HepG2 (cell line): ENCODE results near the gene GCH1. TPM values are rescaled to one million over a fixed set of nuclear protein-coding genes. Genes with fewer than 3 reads are reported as not detected.

Source experiments
- GLMP ChIP-seq: sonication (generic); formaldehyde crosslinking; IDR thresholded peaks from 2 replicates; pipeline ENCODE4 v1.9.0; 2021; ENCODE audit warnings: missing genetic modification reagents, mild to moderate bottlenecking, borderline replicate concordance
- HINFP ChIP-seq: sonication (generic); formaldehyde crosslinking; IDR thresholded peaks from 2 replicates; pipeline ENCODE4 v1.4.0; 2020; ENCODE audit warnings: low read depth, mild to moderate bottlenecking, missing genetic modification reagents
- JDP2 ChIP-seq: sonication (generic); formaldehyde crosslinking; IDR thresholded peaks from 2 replicates; pipeline ENCODE4 v1.8.1; 2022; ENCODE audit warnings: missing genetic modification reagents, borderline replicate concordance
- KDM1A ChIP-seq: IDR thresholded peaks from 2 replicates; pipeline ENCODE4 v1.6.1; 2016; ENCODE audit warnings: missing compliant biosample characterization
- PAF1 ChIP-seq: IDR thresholded peaks from 2 replicates; pipeline ENCODE4 v1.6.1; 2016; ENCODE audit warnings: missing genetic modification reagents, missing compliant biosample characterization
- POGZ ChIP-seq: sonication (generic); formaldehyde crosslinking; IDR thresholded peaks from 2 replicates; pipeline ENCODE4 v1.4.0; 2020; ENCODE audit warnings: mild to moderate bottlenecking, missing genetic modification reagents
- REXO4 ChIP-seq: sonication (generic); formaldehyde crosslinking; IDR thresholded peaks from 2 replicates; pipeline ENCODE4 v1.8.0; 2022; ENCODE audit warnings: missing genetic modification reagents, mild to moderate bottlenecking, borderline replicate concordance
- SSRP1 ChIP-seq: IDR thresholded peaks from 2 replicates; pipeline ENCODE4 v1.6.1; 2016; ENCODE audit warnings: control low read depth
- TEAD3 ChIP-seq: optimal IDR thresholded peaks from 2 replicates; pipeline ENCODE3; 2016; ENCODE audit warnings: borderline replicate concordance
- WIZ ChIP-seq: sonication (generic); formaldehyde crosslinking; IDR thresholded peaks from 2 replicates; pipeline ENCODE4 v1.5.1; 2020; ENCODE audit warnings: mild to moderate bottlenecking, missing genetic modification reagents
- ZBTB2 ChIP-seq: sonication (generic); formaldehyde crosslinking; IDR thresholded peaks from 2 replicates; pipeline ENCODE4 v1.8.0; 2022; ENCODE audit warnings: low read depth, missing genetic modification reagents
- ZHX2 ChIP-seq, 2 experiments: sonication (generic) in 1 of 2; formaldehyde crosslinking in 1 of 2; IDR thresholded peaks; 2 replicates each; pipeline versions ENCODE4 v1.6.1 to v1.9.0; 2014 to 2022; ENCODE audit warnings: antibody characterized with exemption in 1 of 2, borderline replicate concordance in 1 of 2, inconsistent platforms in 1 of 2, low read depth in 1 of 2, missing genetic modification reagents in 1 of 2
- ZMAT3 ChIP-seq: sonication (generic); formaldehyde crosslinking; conservative IDR thresholded peaks from 2 replicates; pipeline ENCODE4 v1.7.0; 2021; ENCODE audit warnings: missing genetic modification reagents
- ZNF274 ChIP-seq: sonication (generic); formaldehyde crosslinking; IDR thresholded peaks from 2 replicates; pipeline ENCODE4 v1.5.1; 2020; ENCODE audit warnings: mild to moderate bottlenecking, missing genetic modification reagents
- ZNF34 ChIP-seq: sonication (generic); formaldehyde crosslinking; IDR thresholded peaks from 2 replicates; pipeline ENCODE4 v1.4.0; 2020; ENCODE audit warnings: mild to moderate bottlenecking, missing genetic modification reagents, borderline replicate concordance
- ZNF75D ChIP-seq: sonication (generic); formaldehyde crosslinking; IDR thresholded peaks from 2 replicates; pipeline ENCODE4 v1.8.1; 2023; ENCODE audit warnings: missing genetic modification reagents, mild to moderate bottlenecking, borderline replicate concordance
- ZXDC ChIP-seq: sonication (generic); formaldehyde crosslinking; IDR thresholded peaks from 2 replicates; pipeline ENCODE4 v1.5.0; 2020; ENCODE audit warnings: mild to moderate bottlenecking, missing genetic modification reagents
- polyA plus RNA-seq, 8 experiments: library from polyadenylated mRNA; depleted of rRNA in 3 of 8; stranded (reverse) in 7 of 8; unstranded in 1 of 8; fragments of >200 nt; fragmentation: Illumina TruSeq in 4 of 8; extraction: Trizol in 4 of 8; gene quantifications; 2 replicates each; pipeline versions ENCODE4 v1.2.1 to v1.2.3, GENCODE V29; 2011 to 2016; ENCODE audit warnings: low read depth in 4 of 8, missing spikeins in 1 of 8, mixed read lengths in 1 of 8; ENCODE audit not compliant: insufficient read depth in 1 of 8
- total RNA-seq, 5 experiments: library from RNA; depleted of rRNA; stranded (reverse); fragments of >200 nt; fragmentation: Illumina TruSeq; extraction: Trizol; gene quantifications; 2 replicates each; pipeline ENCODE4 v1.2.3, GENCODE V29; 2016; ENCODE audit warnings: low read depth in 1 of 5

GCH1 gene
- total and polyA plus RNA-seq, 2 of the 13 experiments (the other 11 are each of a cell fraction or from before 2014, with no cell fraction given) = 15.0 to 25.2 TPM

GRCh38 chr14:54902143-54902520 is 494 bp downstream of the GCH1 start (continued):
- TF ChIP-seq ZXDC (0 out of 2 replicates have a peak, but pooled peaks have one; percentile 2), WIZ (CRISPR knock-in tag) (no peak; the same call in 1 of the 2 replicates), ZNF274 (no peak), TEAD3 (CRISPR knock-in tag) (no peak), GLMP (CRISPR knock-in tag) (no peak), ZNF34 (CRISPR knock-in tag) (no peak), REXO4 (CRISPR knock-in tag) (no peak), KDM1A (CRISPR knock-in tag) (no peak), POGZ (CRISPR knock-in tag) (peak; percentile 66), ZHX2 (IDR thresholded peaks at IDR 0.05; ENCODE audit: low read depth) (no peak), ZHX2 (CRISPR knock-in tag; IDR thresholded peaks at IDR 0.05; ENCODE audit: borderline replicate concordance) (0 out of 2 replicates have a peak, but pooled peaks have one; percentile 72), PAF1 (CRISPR knock-in tag) (no peak), ZNF75D (CRISPR knock-in tag) (no peak), ZMAT3 (CRISPR knock-in tag) (no peak), ZBTB2 (CRISPR knock-in tag) (0 out of 2 replicates have a peak, but pooled peaks have one; percentile 2), JDP2 (CRISPR knock-in tag) (no peak), HINFP (CRISPR knock-in tag) (0 out of 2 replicates have a peak, but pooled peaks have one; percentile 54), SSRP1 (no peak)
